GM19397 (cell line): ENCODE data around the gene NEO1.

Source experiments
- ATAC-seq: cut with Tn5 transposase; IDR thresholded peaks from one replicate; pipeline ENCODE4 v1.9.1; 2021; ENCODE audit warnings: mild to moderate bottlenecking, moderate library complexity; ENCODE audit not compliant: unreplicated experiment

Gene NEO1

GRCh38 chr15:73028031-73028430, 24.2 kb upstream of the NEO1 start:
- ATAC-seq = no peak

- ATAC-seq = no peak
Measured at GRCh38 chr15:73028831-73029451, 23.3 kb upstream of the NEO1 start.

GRCh38 chr15:73030122-73030679, 22.1 kb upstream of the NEO1 start:
- ATAC-seq = no peak

- no peak for ATAC-seq
Measured at GRCh38 chr15:73031648-73032047, 20.6 kb upstream of the NEO1 start.

GRCh38 chr15:73033611-73034010, 18.7 kb upstream of the NEO1 start:
- no peak for ATAC-seq

- no peak for ATAC-seq
Measured at GRCh38 chr15:73034221-73034620, 18.0 kb upstream of the NEO1 start.

GRCh38 chr15:73035221-73035620, 17.0 kb upstream of the NEO1 start:
- no peak for ATAC-seq

- ATAC-seq = no peak
Measured at GRCh38 chr15:73038220-73038619, 14.0 kb upstream of the NEO1 start.

- no peak for ATAC-seq
Measured at GRCh38 chr15:73046073-73046472, 6.2 kb upstream of the NEO1 start.

GRCh38 chr15:73047882-73048281, 4.4 kb upstream of the NEO1 start:
- no peak for ATAC-seq

- ATAC-seq = no peak
Measured at GRCh38 chr15:73048624-73049295, 3.5 kb upstream of the NEO1 start.

GRCh38 chr15:73049564-73050215, 2.6 kb upstream of the NEO1 start:
- ATAC-seq = no peak

- ATAC-seq = no peak
Measured at GRCh38 chr15:73050561-73051295, 1.5 kb upstream of the NEO1 start.

GRCh38 chr15:73051391-73051806, 864 bp upstream of the NEO1 start:
- peak; percentile 14 for ATAC-seq

GRCh38 chr15:73052653-73053397, 562 bp downstream of the NEO1 start:
- ATAC-seq = peak; percentile 47

GRCh38 chr15:73053398-73053723, 1.1 kb downstream of the NEO1 start:
- no peak for ATAC-seq

GRCh38 chr15:73054417-73054953, 2.2 kb downstream of the NEO1 start:
- no peak for ATAC-seq

GRCh38 chr15:73056460-73056859, 4.2 kb downstream of the NEO1 start:
- no peak for ATAC-seq

GRCh38 chr15:73058437-73058836, 6.2 kb downstream of the NEO1 start:
- no peak for ATAC-seq

- no peak for ATAC-seq
Measured at GRCh38 chr15:73065114-73065513, 12.9 kb downstream of the NEO1 start.
